T-cell (primary cell): Measurements from ENCODE around the gene LRRC10B. TPM values are rescaled to one million over a fixed set of nuclear protein-coding genes. Genes with fewer than 3 reads are reported as not detected.

Experiments
- ATAC-seq, 4 experiments: fragments of 200-7000 bp in 3 of 4; fragments of 150-1000 bp in 1 of 4; cut with Tn5 transposase; replicated peaks in 1 of 4; 1 replicate in 3 of 4; 2 replicates in 1 of 4; pipeline ENCODE4 v1.10.0; 2021; ENCODE audit warnings: moderate library complexity in 3 of 4, mild to moderate bottlenecking in 2 of 4, moderate number of reproducible peaks in 1 of 4
- CTCF ChIA-PET, 2 donors: fragments of 300-600 bp; sonication (Branson Sonifier 250); formaldehyde crosslinking; loops; one replicate each; lab custom pipeline; 2022; ENCODE audit warnings: antibody characterized with exemption in 2 of 2; lab: Charles Lee
- POLR2A ChIA-PET, 2 donors: fragments of 300-600 bp; sonication (Branson Sonifier 250); formaldehyde crosslinking; loops; one replicate each; lab custom pipeline; 2022; ENCODE audit warnings: antibody characterized with exemption in 2 of 2; lab: Charles Lee
- DNase-seq, 35 experiments: peaks; one replicate each; pipeline versions ENCODE4 v3.0.0 to v3.0.0-alpha.2; 2013 to 2023
- H3K27ac ChIP-seq: one replicate; pipeline ENCODE4 v1.5.1; 2013; ENCODE audit warnings: low read length
- H3K27me3 ChIP-seq, 2 experiments: replicated peaks in 1 of 2; 1 replicate in 1 of 2; 2 replicates in 1 of 2; pipeline versions ENCODE4 v1.6.1 to v1.7.0; 2013; ENCODE audit warnings: low read length in 1 of 2, mixed read lengths in 1 of 2; ENCODE audit not compliant: control insufficient read depth in 2 of 2, insufficient read depth in 2 of 2; ENCODE audit errors: extremely low read depth in 1 of 2
- H3K36me3 ChIP-seq, 2 donors: 1 replicate in 1 of 2; 2 replicates in 1 of 2; pipeline versions ENCODE4 v1.6.1 to v1.7.0; 2013; ENCODE audit warnings: low read length in 1 of 2; ENCODE audit not compliant: control insufficient read depth in 2 of 2, insufficient read depth in 1 of 2; ENCODE audit errors: extremely low read depth in 1 of 2
- H3K4me1 ChIP-seq, 2 experiments: 1 replicate in 1 of 2; 2 replicates in 1 of 2; pipeline versions ENCODE4 v1.6.1 to v1.7.0; 2013; ENCODE audit warnings: low read length in 2 of 2, mixed read lengths in 1 of 2; ENCODE audit not compliant: insufficient read depth in 2 of 2, control insufficient read depth in 1 of 2; ENCODE audit errors: extremely low read depth in 1 of 2
- H3K4me3 ChIP-seq, 2 donors: 1 replicate in 1 of 2; 2 replicates in 1 of 2; pipeline versions ENCODE4 v1.5.1 to v1.7.0; 2013; ENCODE audit warnings: mild to moderate bottlenecking in 2 of 2, low read length in 1 of 2, moderate library complexity in 1 of 2; ENCODE audit not compliant: control insufficient read depth in 1 of 2; ENCODE audit errors: extremely low read depth in 1 of 2
- H3K9me3 ChIP-seq: 2 replicates; pipeline ENCODE4 v1.7.0; 2013
- H3K27ac Mint-ChIP-seq, 2 donors: one replicate each; pipeline ENCODE4 v1.8.0; 2020 to 2021; ENCODE audit warnings: mild to moderate bottlenecking in 2 of 2, mixed read lengths in 2 of 2
- H3K27me3 Mint-ChIP-seq, 2 donors: one replicate each; pipeline ENCODE4 v1.8.0; 2021 to 2022; ENCODE audit warnings: mixed read lengths in 2 of 2
- H3K36me3 Mint-ChIP-seq: one replicate; pipeline ENCODE4 v1.8.0; 2021; ENCODE audit warnings: mixed read lengths
- H3K4me1 Mint-ChIP-seq, 3 donors: one replicate each; pipeline ENCODE4 v1.8.0; 2020 to 2022; ENCODE audit warnings: mixed read lengths in 3 of 3, mild to moderate bottlenecking in 1 of 3
- H3K4me3 Mint-ChIP-seq, 3 donors: one replicate each; pipeline ENCODE4 v1.8.0; 2020 to 2022; ENCODE audit warnings: mild to moderate bottlenecking in 3 of 3, mixed read lengths in 3 of 3, moderate library complexity in 3 of 3
- H3K9me3 Mint-ChIP-seq, 3 donors: one replicate each; pipeline ENCODE4 v1.8.0; 2020 to 2022; ENCODE audit warnings: mixed read lengths in 3 of 3
- WGBS: methylation state at CpG from one replicate; pipeline ENCODE4 v1.1.5; 2013; ENCODE audit warnings: missing lambda C conversion rate; ENCODE audit not compliant: insufficient coverage; 5-methylcytosine and 5-hydroxymethylcytosine counted together
- total RNA-seq, 35 experiments: library from RNA in 6 of 35; stranded (reverse) in 6 of 35; fragments of 120-200 nt in 1 of 35; gene quantifications; one replicate each; pipeline versions ENCODE4 v1.2.1 to v1.2.4 and lab custom pipeline; 2013 to 2026

LRRC10B gene
- total RNA-seq, 5 donors from 2014 or later (not counting 1 experiment from before 2014, with no cell fraction given): 0.21 TPM; not detected in 4

DNA sequence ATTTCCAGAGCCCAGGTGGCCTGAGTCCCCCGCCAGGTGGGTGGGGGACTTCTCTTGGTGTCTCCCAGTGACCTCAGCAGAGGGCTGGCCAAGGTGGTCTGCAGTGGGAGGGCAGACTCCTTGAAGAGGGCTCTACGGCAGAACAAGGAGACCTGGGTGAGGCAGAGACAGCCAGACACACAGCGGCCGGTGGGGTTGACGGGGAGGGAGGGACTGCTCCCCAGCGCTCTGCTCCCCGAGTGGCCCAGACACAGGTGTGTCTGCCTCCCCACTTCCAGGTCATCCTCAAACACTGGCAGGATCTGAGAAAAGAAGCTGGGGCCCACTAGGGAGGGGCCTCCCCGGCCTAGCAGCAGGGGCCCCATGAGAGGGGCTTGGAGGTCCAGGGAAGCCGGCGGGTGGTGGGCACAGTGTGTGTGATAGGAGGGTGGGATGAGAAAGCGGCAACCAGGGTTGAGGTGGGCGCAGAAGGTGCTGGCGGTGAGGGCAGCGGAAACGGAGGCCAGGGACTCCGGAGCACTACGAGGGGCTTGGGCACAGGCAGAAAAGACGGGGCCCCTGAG lies 42.2 kb downstream of the LRRC10B start:
- DNase-seq (no peak), ATAC-seq (no peak)
- Histone ChIP-seq H3K4me3 (no peak overlapping the region), H3K27me3 (peaks cover 4 to 72% of the 10 kb centered on the region in 2 experiments), H3K36me3 (no peaks in the 10 kb centered on the region), H3K4me1 (peaks cover 0 to 3% of the 10 kb centered on the region in 2 experiments), H3K27ac (no peak overlapping the region), H3K9me3 (no peaks in the 10 kb centered on the region)
- ChIA-PET POLR2A (no interaction called here), CTCF (no interaction called here)
- Mint-ChIP-seq H3K36me3 (no peaks in the 10 kb centered on the region), H3K4me3 (no peak overlapping the region), H3K27me3 (peaks cover 45 to 48% of the 10 kb centered on the region in 2 donors), H3K4me1 (peaks cover 0 to 13% (median 10%) of the 10 kb centered on the region in 3 donors), H3K27ac (no peak overlapping the region), H3K9me3 (no peaks in the 10 kb centered on the region)
- WGBS: 83% methylated on average over 16 of the region's 18 CpGs

- Mint-ChIP-seq H3K27me3 (peaks cover 52 to 54% of the 10 kb centered on the region in 2 donors), H3K9me3 (no peaks in the 10 kb centered on the region), H3K4me1 (peaks cover 0 to 17% (median 12%) of the 10 kb centered on the region in 3 donors), H3K27ac (no peak overlapping the region), H3K36me3 (no peaks in the 10 kb centered on the region), H3K4me3 (no peak overlapping the region)
- H3K4me1 ChIP-seq: peaks cover 0 to 3% of the 10 kb centered on the region in 2 experiments
- H3K27ac ChIP-seq: no peak overlapping the region
- no peaks in the 10 kb centered on the region for H3K9me3 ChIP-seq
- H3K4me3 ChIP-seq: no peak overlapping the region
- CTCF ChIA-PET: no interaction called here
- 61% methylated on average over 5 of the region's 12 CpGs for WGBS
- ATAC-seq: no peak
- POLR2A ChIA-PET: no interaction called here
- H3K36me3 ChIP-seq: no peaks in the 10 kb centered on the region
- H3K27me3 ChIP-seq: peaks cover 7 to 77% of the 10 kb centered on the region in 2 experiments
- DNase-seq: no peak
Observed at GRCh38 chr11:61551634-61552033, 43.1 kb downstream of the LRRC10B start.

GRCh38 chr11:61552108-61552635 lies 43.6 kb downstream of the LRRC10B start:
- Mint-ChIP-seq H3K36me3 (no peaks in the 10 kb centered on the region), H3K9me3 (no peaks in the 10 kb centered on the region), H3K27me3 (peaks cover 54 to 56% of the 10 kb centered on the region in 2 donors), H3K4me3 (no peak overlapping the region), H3K4me1 (peaks cover 0 to 17% (median 12%) of the 10 kb centered on the region in 3 donors), H3K27ac (no peak overlapping the region)
- ATAC-seq (no peak), DNase-seq (no peak)
- POLR2A ChIA-PET: no interaction called here
- Histone ChIP-seq H3K27me3 (peaks cover 7 to 81% of the 10 kb centered on the region in 2 experiments), H3K36me3 (no peaks in the 10 kb centered on the region), H3K4me3 (no peak overlapping the region), H3K4me1 (peaks cover 0 to 3% of the 10 kb centered on the region in 2 experiments), H3K9me3 (no peaks in the 10 kb centered on the region), H3K27ac (no peak overlapping the region)
- CTCF ChIA-PET: no interaction called here
- 85% methylated on average over 7 of the region's 13 CpGs for WGBS

GRCh38 chr11:61553373-61554171 lies 45.0 kb downstream of the LRRC10B start:
- Mint-ChIP-seq H3K4me1 (peaks cover 0 to 17% (median 12%) of the 10 kb centered on the region in 3 donors), H3K4me3 (no peak overlapping the region), H3K36me3 (no peaks in the 10 kb centered on the region), H3K27me3 (peaks cover 60% of the 10 kb centered on the region in 2 donors), H3K9me3 (no peaks in the 10 kb centered on the region), H3K27ac (no peak overlapping the region)
- no peaks in the 10 kb centered on the region for H3K9me3 ChIP-seq
- CTCF ChIA-PET: no interaction called here
- POLR2A ChIA-PET: no interaction called here
- 41% methylated on average over 5 of the region's 15 CpGs for WGBS
- no peak overlapping the region for H3K27ac ChIP-seq
- H3K36me3 ChIP-seq: no peaks in the 10 kb centered on the region
- H3K4me1 ChIP-seq: peaks cover 0 to 3% of the 10 kb centered on the region in 2 experiments
- peaks cover 7 to 91% of the 10 kb centered on the region in 2 experiments for H3K27me3 ChIP-seq
- no peak overlapping the region for H3K4me3 ChIP-seq
- DNase-seq (no peak), ATAC-seq (no peak)

DNA sequence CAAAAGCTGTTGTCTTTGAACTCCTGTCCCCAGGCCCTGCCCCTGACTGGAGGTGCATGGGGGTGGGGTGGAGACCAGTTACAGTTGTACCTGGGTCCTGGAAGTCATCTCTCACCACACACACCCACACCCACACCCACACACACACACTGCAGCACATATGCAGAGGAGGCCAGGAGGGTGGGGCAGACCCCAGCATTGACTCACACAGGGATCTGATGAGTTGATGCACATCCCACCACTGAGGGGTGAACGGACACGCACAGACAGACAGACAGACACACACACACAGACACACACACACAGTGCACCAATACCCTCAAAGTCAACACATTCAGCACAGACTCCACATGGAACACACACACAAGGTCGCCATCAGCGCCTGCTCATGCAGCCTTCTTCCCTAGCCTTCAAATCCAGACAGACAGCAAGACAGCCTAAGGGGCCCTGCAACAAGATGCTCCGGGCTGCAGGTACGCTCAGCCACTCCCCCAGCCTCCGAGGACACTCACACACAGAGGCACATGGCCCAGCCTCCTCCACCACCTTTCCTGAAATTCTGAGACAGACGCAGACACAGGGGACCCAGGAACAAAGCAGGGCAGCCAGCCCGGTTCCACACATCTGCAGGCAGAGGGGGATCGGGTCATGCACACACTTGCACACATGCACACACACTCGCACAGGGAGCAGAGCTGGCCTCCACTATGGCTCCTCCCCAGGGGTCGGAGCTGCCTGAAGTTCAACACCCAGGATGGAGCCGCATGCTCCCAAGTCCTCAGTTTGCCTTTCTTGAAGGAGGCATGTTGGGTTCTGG lies 45.8 kb downstream of the LRRC10B start:
- Histone ChIP-seq H3K4me3 (no peak overlapping the region), H3K36me3 (no peaks in the 10 kb centered on the region), H3K27me3 (peaks cover 7 to 93% of the 10 kb centered on the region in 2 experiments), H3K4me1 (peaks cover 0 to 3% of the 10 kb centered on the region in 2 experiments), H3K27ac (no peak overlapping the region), H3K9me3 (no peaks in the 10 kb centered on the region)
- Mint-ChIP-seq H3K27ac (no peak overlapping the region), H3K4me1 (peaks cover 0 to 17% (median 12%) of the 10 kb centered on the region in 3 donors), H3K9me3 (no peaks in the 10 kb centered on the region), H3K4me3 (no peak overlapping the region), H3K27me3 (peaks cover 59 to 64% of the 10 kb centered on the region in 2 donors), H3K36me3 (no peaks in the 10 kb centered on the region)
- ChIA-PET CTCF (no interaction called here), POLR2A (no interaction called here)
- ATAC-seq (no peak), DNase-seq (no peak)
- WGBS: 38% methylated on average over 9 of the region's 13 CpGs
